Effector CD4-positive, alpha-beta T cell (primary cell): ENCODE results near the gene HOXB13.
"Not testable (repeated sequence)": the region's sequence is repeated elsewhere in the genome, so short reads cannot be mapped to it uniquely, and the experiment has no call there.

Experiments
- DNase-seq: peaks from one replicate; pipeline ENCODE4 v3.0.0-alpha.2; 2020

HOXB13 gene

DNA sequence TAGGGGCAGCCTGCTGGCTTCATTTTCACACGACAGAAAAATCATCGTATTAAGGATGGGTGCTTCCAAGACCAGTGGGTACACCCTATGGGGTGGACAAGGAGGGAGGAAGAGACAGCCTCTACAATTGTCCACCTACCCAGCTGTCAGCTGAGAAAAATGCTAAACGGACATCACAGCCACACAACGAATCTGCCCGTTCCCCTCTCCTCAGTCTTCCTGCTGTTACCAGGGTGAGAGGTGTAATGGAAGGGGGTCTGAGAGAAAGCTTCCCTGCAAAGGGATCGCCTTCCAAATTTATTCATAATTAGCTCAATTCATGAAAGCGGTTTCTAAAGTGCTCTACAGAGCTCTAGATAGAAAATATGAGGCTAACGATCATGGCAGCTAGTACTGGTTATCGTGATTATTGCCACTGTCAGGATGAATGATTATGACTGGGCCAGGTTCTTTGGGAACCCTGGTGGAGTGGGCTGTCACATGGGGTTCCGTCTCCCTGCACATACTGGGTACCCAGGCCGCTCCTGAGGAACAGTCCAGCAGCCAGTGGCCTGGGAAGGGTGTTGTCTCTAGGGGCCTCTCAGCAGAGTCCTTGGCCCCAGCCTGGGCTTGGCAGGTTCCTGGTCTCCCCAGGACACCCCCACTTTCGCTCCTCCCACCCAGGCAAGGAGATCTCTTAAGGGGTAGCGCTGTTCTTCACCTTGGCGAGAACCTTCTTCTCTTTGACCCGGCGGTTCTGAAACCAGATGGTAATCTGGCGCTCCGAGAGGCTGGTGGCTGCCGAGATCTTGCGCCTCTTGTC is 2.2 kb downstream of the HOXB13 start:
- no peak for DNase-seq

DNA sequence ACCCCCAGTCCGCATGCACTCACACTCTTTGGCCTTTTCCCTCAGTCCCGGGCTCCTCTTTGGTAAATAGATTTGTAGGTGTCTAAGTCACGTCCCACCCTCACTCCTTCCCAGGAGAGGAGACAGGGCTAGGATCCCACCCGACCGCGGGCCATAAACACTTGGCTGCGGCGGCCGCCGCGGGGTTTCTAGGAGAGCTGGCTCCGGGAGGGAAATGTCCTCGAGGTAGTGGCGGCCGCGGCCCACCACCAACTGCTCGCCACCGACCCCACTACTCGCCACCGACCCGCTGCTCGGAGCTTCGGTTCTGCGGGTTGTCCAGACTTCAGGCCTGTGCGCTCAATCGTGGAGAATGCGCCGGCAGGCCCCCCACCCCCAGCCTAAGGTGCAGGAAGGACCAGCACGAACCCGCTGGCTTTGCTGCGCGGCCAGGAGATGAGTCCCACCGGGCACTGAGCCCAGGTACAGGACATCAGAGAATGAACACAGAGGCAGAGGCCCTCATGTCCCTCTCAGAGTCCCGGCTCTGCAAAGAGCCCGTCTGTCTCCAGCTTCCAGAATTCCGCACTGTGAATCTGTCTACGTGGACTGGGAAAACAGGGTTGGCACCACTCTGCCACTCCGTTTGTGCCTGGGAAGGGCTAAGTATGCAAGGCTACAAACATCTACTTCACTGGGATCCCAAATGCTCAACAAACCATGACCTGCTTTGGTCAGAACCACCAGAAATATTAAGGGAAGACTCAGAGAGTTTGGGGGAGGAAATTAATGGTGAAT is 3.1 kb downstream of the HOXB13 start:
- no peak for DNase-seq

- DNase-seq: no peak
These were observed 3.6 kb downstream of the HOXB13 start for GRCh38 chr17:48725004-48725287.

GRCh38 chr17:48724251-48725003 is 4.1 kb downstream of the HOXB13 start:
- DNase-seq: peak; percentile 67

DNA sequence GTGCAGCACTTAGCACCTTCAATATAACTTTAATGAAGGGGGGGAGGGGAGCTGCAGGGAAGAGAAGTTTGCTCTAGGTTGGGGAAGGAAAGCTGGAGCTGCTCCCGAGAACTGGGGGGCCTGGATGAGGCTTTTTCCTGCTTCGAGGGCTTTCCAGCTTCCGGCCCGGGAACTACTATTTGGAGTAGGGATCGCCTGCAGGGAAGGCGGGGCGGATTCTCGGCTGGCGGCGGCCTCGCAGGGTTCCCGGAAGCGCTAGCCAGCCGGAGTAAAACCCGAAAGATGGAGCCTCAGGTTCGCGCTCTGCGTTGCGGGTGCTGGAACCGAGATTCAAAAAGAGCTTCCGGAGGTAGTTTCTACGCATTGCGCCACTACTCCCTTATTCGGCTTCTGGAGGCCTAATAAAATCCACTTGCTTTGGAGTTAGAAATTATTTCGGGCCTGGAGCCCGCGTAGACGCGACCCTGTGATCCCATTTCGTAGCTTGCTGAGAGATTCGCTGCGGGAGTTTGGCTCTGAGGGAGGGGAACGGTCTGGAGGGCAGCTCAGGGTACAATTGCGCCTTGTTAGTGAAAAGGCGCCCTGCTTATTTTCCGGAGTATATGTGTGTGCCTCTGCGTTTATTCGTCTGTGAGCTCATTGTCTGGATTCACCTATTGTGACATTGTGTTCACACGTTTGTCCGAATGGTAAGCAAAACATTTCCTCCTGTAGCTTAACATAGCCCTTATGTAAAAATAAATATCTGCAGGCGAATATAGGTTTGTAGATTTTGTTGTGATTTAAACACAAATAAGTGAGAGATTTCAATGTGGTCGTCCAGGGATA is 4.9 kb downstream of the HOXB13 start:
- no peak for DNase-seq

GRCh38 chr17:48722915-48723422 is 5.6 kb downstream of the HOXB13 start, which contains the start of gene PRAC2:
PRAC2 (plus strand) TSS chr17:48723185; CDS start chr17:48724411, 1,226 bp downstream.
- DNase-seq: no peak

GRCh38 chr17:48722201-48722907 is 6.2 kb downstream of the HOXB13 start, which contains the start of gene PRAC1:
PRAC1 (minus strand) TSS chr17:48722518; CDS start chr17:48722392, 126 bp downstream.
- DNase-seq: no peak

DNA sequence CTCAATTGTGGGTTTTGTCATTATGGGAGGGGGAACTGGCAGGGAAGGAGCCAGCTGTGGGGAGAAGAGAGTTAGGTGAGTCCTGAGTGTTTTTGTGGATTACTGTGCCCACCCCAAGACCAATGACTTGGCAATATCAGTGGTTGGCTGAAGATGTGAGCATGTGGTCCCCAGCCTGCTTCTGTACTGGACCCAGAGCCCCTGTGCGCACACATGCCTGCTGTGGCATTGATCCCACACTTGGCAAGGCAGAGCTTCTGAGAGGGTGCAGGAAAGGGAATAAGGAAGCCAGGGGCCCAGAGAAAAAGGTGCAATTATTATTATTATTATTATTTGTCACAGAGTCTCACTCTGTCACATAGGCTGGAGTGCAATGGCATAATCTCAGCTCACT is 7.5 kb downstream of the HOXB13 start:
- DNase-seq: no peak

DNA sequence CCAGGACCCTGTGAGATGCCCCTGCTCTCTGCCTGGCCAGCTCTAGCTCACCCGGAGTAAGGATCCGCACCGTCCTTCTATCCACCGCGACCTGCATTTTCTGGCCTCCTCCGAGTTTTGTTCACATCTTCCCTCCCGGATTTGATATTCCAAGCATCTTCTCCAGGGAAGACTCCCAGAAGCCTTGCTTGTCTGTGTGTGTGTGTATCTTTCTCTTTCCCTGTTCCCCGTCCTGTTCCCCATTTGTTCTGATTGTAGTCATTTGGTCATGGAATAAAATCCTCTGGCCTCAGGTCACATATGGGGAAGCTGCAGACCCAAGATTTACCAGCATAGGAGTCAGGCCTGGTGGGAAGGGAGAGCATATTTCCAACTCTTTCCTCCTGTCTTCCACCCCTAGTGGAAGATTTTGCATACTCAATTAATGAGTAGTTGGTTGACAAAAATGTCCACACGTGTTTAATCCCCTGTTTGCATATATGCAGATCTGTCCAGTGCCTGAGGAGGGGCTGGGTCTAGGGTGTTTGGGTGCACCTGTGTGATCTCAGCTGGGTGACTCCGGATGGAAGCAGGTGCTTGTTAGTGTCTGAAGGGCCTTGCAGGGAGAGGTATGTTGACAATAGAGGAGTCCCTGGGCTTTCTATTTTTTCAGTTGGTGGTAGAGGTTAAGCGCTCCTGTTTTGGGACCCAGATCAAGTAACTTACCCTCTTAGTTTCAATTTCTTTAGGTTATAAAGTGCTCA is 8.1 kb downstream of the HOXB13 start:
- DNase-seq: no peak

DNA sequence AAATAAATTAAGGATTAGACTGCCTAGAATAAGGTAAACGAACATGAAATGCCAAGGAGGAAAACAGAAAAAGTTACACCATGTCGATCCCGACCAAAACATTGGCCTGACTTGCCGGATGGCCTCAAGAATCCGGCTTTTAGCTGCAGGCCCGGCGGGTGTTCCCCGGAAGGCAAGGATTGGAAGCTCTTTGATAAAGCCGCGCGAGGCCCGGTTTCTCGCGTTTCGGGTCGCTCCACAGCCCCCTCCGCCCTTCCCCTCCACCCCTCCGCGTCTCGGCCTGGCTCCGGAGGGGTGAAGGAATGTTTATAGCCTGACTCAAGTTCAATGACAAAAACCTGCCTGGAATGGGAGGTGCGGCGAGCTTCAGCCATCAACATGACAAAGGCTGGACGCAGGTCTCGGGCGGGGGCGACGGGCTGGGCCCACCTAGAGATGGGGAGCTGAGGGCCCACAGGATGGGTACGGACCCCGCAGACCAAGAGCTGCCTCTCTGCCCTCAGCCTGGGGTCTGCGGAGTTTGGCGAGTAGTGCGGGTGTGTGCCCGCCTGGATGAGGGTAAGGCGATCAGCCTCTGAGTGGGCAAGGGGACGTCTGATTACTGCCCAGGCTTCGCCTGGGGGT is 8.8 kb downstream of the HOXB13 start:
- no peak for DNase-seq

DNA sequence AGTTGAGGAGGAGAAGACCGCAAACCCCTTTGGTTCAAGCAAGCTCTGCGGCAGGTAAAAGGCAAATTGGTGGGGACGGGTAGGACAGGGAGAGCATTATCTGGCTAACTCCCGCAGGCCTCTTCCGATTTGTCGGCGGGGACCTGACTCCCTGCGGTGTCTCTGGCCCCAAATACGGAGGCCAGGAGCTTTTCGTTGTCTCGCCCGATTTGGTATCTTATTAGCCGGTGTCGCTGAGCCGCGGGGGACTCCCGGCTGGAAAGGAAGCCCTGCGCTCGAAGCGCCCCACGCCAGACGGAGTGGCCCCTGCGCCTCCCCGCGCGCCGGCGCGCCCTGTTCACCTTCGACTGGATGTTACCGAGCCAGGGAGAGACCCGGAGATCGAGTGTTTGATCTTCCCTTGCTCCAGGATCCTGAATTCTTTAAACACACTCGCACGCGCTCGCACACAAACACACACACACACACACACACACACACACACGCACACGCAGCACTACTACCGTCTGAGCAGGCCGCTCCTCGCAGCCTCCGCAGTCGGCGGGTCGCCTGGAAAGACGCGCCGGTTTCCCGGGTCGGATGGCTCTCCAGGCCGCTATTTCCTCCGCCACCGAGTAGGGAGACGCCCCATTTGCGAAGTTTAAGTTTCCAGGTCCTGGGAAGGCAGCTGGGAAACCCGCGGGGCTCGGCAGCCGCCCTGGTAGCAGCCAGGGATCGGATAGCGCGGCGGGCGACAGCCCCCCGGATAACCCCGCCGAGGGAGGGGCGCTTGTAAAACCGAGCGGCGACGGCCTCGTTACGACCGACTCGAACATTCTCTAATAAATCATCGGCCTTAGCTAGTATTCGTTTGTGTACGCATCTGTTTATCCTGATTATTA is 9.5 kb downstream of the HOXB13 start:
- DNase-seq: no peak

GRCh38 chr17:48718227-48718760 is 10.3 kb downstream of the HOXB13 start:
- no peak for DNase-seq

- DNase-seq: no peak
These were observed 11.0 kb downstream of the HOXB13 start for GRCh38 chr17:48717367-48718226.

DNA sequence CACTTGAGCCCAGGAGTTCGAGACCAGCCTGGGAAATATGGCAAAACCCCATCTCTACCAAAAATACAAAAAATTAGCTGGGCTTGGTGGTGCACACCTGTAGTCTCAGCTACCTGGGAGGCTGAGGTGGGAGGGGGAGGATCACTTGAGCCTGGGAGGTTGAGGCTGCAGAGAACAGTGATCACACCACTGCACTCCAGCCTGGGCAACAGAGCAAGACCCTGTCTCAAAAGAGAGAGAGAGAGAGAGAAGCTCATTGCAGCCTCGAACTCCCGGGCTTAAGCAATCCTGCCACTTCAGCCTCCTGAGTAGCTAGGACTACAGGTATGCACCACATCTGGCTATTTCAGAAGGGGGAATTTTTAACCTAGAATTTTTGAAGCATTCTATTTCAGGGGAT is 12.0 kb downstream of the HOXB13 start:
- DNase-seq: not testable (repeated sequence)

- DNase-seq: no peak
These were observed 12.8 kb downstream of the HOXB13 start for GRCh38 chr17:48715496-48716399.

DNA sequence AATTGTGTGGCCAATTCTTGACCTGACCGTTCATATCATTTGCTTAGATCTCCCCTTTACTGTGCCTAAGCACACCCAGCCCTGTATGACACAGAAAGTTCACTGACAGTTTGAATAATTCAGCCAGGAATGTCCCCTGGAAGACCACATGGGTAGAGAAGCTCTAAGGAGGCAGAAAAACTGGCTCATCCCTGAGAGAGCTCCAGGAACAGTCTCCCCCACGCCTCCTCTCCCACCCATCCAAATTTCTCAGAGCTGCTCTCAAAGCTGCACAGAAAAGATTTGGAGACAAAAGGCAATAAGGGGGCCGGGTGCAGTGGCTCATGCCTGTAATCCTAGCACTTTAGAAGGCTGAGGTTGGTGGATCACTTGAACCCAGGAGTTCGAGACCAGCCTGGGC is 17.4 kb downstream of the HOXB13 start:
- DNase-seq: no peak
